WTC11 (cell line): ENCODE results near the gene STK33. TPM values are rescaled to one million over a fixed set of nuclear protein-coding genes. Genes with fewer than 3 reads are reported as not detected.

ENCODE experiments used
- ATAC-seq: fragments of 200-7000 bp; cut with Tn5 transposase; 2 replicates; pipeline ENCODE4 v1.10.0; 2021; ENCODE audit warnings: mild to moderate bottlenecking, moderate library complexity
- CTCF ChIA-PET: fragments of 300-600 bp; sonication (Branson Sonifier 250); formaldehyde crosslinking; loops from one replicate; lab custom pipeline; 2021; ENCODE audit warnings: antibody characterized with exemption; lab: Charles Lee
- POLR2A ChIA-PET: fragments of 350-600 bp; sonication (Branson Sonifier 250); formaldehyde crosslinking; loops from one replicate; lab custom pipeline; 2021; ENCODE audit warnings: antibody characterized with exemption; lab: Charles Lee
- DNase-seq: peaks from one replicate; pipeline ENCODE4 v3.0.0; 2021; ENCODE audit warnings: low spot score
- H3K27ac Mint-ChIP-seq: 2 replicates; pipeline ENCODE4 v1.8.0; 2021; ENCODE audit warnings: mixed read lengths
- H3K27me3 Mint-ChIP-seq: 2 replicates; pipeline ENCODE4 v1.8.0; 2021; ENCODE audit warnings: low read depth, mild to moderate bottlenecking, moderate library complexity, mixed read lengths
- H3K36me3 Mint-ChIP-seq: 2 replicates; pipeline ENCODE4 v1.8.0; 2021; ENCODE audit warnings: mixed read lengths
- H3K4me1 Mint-ChIP-seq: 2 replicates; pipeline ENCODE4 v1.8.0; 2022; ENCODE audit warnings: mixed read lengths
- H3K4me3 Mint-ChIP-seq: 2 replicates; pipeline ENCODE4 v1.8.0; 2021; ENCODE audit warnings: mild to moderate bottlenecking, moderate library complexity, mixed read lengths
- H3K9me3 Mint-ChIP-seq: 2 replicates; pipeline ENCODE4 v1.8.0; 2021; ENCODE audit warnings: mixed read lengths
- AFF4 ChIP-seq: sonication (generic); formaldehyde crosslinking; IDR thresholded peaks from 2 replicates; pipeline ENCODE4 v1.8.1; 2023; ENCODE audit warnings: mild to moderate bottlenecking, missing genetic modification reagents, borderline replicate concordance
- GABPB1 ChIP-seq: sonication (generic); formaldehyde crosslinking; IDR thresholded peaks from 2 replicates; pipeline ENCODE4 v1.8.1; 2023; ENCODE audit warnings: mild to moderate bottlenecking, missing genetic modification reagents
- HMGA2 ChIP-seq: fragments of 250-450 bp; sonication (Bioruptor Pico); IDR thresholded peaks from 2 replicates; pipeline ENCODE4 v1.4.0; 2021; ENCODE audit warnings: mild to moderate bottlenecking, moderate library complexity
- IRF1 ChIP-seq: sonication (generic); formaldehyde crosslinking; IDR thresholded peaks from 2 replicates; pipeline ENCODE4 v1.8.0; 2023; ENCODE audit warnings: missing genetic modification reagents
- IRF2 ChIP-seq: sonication (generic); formaldehyde crosslinking; IDR thresholded peaks from 2 replicates; pipeline ENCODE4 v1.8.0; 2022; ENCODE audit warnings: low read depth, missing genetic modification reagents, borderline replicate concordance
- USF1 ChIP-seq: sonication (generic); formaldehyde crosslinking; IDR thresholded peaks from 2 replicates; pipeline ENCODE4 v1.8.0; 2022; ENCODE audit warnings: mild to moderate bottlenecking, missing genetic modification reagents
- ZNF138 ChIP-seq: sonication (generic); formaldehyde crosslinking; conservative IDR thresholded peaks from 2 replicates; pipeline ENCODE4 v1.8.1; 2022; ENCODE audit warnings: mild to moderate bottlenecking, moderate library complexity, missing genetic modification reagents
- ZNF281 ChIP-seq: sonication (generic); formaldehyde crosslinking; IDR thresholded peaks from 2 replicates; pipeline ENCODE4 v1.8.0; 2023; ENCODE audit warnings: mild to moderate bottlenecking, missing genetic modification reagents
- ZNF532 ChIP-seq: fragments of 250-450 bp; sonication (Bioruptor Pico); IDR thresholded peaks from 2 replicates; pipeline ENCODE4 v1.9.0; 2021; ENCODE audit warnings: mild to moderate bottlenecking, borderline replicate concordance
- total RNA-seq: library from RNA; stranded (reverse); gene quantifications from 3 replicates; pipeline ENCODE4 v1.2.3, GENCODE V29; 2021

The STK33 gene
- total RNA-seq, 1 experiment from 2014 or later = 13.3 TPM

GRCh38 chr11:8390851-8391612 is 203.0 kb downstream of the STK33 start:
- Mint-ChIP-seq H3K27me3 (no peaks in the 10 kb centered on the region), H3K9me3 (peaks cover 13% of the 10 kb centered on the region), H3K4me1 (peaks cover 34% of the 10 kb centered on the region), H3K36me3 (peaks cover 9% of the 10 kb centered on the region), H3K4me3 (no peak overlapping the region), H3K27ac (no peak overlapping the region)
- POLR2A ChIA-PET = interaction anchor here (0.5 kb wide), 1 partner anchor 31 kb away, joined by 3 read pairs; no protein-coding TSS in a partner anchor
- CTCF ChIA-PET = interaction anchor here (0.5 to 2.3 kb wide), 4 partner anchors 61 to 426 kb away, joined by 3 to 5 read pairs (median 4); no protein-coding TSS in a partner anchor
- ATAC-seq (no peak), DNase-seq (no peak)
- TF ChIP-seq IRF1 (CRISPR knock-in tag) (no peak), ZNF281 (no peak), ZNF532 (CRISPR knock-in tag) (no peak), ZNF138 (no peak), AFF4 (CRISPR knock-in tag) (no peak)

GRCh38 chr11:8389029-8389996 is 204.7 kb downstream of the STK33 start:
- Mint-ChIP-seq H3K27ac (no peak overlapping the region), H3K27me3 (no peaks in the 10 kb centered on the region), H3K4me1 (peaks cover 34% of the 10 kb centered on the region), H3K4me3 (no peak overlapping the region), H3K9me3 (no peaks in the 10 kb centered on the region), H3K36me3 (no peaks in the 10 kb centered on the region)
- TF ChIP-seq GABPB1 (CRISPR knock-in tag) (0 out of 2 replicates have a peak, but pooled peaks have one; percentile 11), USF1 (no peak), HMGA2 (CRISPR knock-in tag) (no peak), IRF2 (CRISPR knock-in tag) (no peak)
- CTCF ChIA-PET = interaction anchor here (0.5 to 2.3 kb wide), 4 partner anchors 56 to 749 kb away, joined by 3 to 5 read pairs (median 3); no protein-coding TSS in a partner anchor
- DNase-seq (no peak), ATAC-seq (peak; percentile 20; the same call in 1 of the 2 replicates)
- POLR2A ChIA-PET = no interaction called here
